GM21447 (cell line): ENCODE results near the gene KDM4F.
A peak's percentile ranks its signal among the peaks of the same experiment; 100 is the strongest.

Experiments used
- ATAC-seq: cut with Tn5 transposase; IDR thresholded peaks from one replicate; pipeline ENCODE4 v1.9.1; 2021; ENCODE audit not compliant: unreplicated experiment

The KDM4F gene

DNA sequence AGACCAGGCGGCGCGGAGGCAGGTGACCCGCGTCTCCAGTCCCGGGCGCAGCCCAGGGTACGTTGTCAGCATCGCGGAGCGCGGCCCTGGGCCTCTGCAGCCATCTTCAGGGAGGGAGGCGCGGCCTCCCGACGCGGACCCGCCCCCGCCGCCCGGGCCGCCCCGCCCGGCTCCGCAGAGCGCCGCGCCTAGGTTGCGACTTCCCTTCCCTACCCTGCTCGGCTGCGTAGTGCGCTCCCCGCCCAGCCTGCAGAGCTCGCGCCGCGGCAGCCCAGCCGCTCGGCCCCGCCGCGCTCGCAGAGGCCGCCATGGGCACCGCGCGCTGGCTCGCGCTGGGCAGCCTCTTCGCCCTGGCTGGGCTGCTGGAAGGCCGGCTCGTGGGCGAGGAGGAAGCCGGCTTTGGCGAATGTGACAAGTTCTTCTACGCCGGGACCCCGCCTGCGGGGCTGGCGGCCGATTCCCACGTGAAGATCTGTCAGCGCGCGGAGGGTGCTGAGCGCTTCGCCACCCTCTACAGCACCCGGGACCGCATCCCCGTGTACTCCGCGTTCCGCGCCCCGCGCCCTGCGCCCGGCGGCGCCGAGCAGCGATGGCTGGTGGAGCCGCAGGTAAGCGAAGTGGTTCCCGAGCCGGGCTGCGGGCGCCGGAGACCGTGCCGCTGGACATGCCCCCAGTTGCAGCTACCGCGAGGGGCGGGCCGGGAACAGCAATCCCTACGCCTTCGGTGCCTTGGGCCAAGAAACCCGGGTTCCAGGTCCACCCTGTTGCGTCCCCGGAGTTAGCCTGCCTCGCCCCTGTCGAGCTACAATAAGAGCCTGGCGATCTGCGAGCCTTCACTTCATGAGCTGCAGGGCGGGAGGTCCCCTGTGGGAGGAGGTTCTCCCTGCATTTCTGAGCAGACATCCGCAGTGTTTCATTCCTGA, 40.7 kb downstream of the KDM4F start, which contains the start of gene ENDOD1:
ENDOD1 (plus strand) TSS at position 227 of the 923 bp plus-strand sequence; CDS start at position 309, 82 bp downstream.
- ATAC-seq: peak; percentile 76

DNA sequence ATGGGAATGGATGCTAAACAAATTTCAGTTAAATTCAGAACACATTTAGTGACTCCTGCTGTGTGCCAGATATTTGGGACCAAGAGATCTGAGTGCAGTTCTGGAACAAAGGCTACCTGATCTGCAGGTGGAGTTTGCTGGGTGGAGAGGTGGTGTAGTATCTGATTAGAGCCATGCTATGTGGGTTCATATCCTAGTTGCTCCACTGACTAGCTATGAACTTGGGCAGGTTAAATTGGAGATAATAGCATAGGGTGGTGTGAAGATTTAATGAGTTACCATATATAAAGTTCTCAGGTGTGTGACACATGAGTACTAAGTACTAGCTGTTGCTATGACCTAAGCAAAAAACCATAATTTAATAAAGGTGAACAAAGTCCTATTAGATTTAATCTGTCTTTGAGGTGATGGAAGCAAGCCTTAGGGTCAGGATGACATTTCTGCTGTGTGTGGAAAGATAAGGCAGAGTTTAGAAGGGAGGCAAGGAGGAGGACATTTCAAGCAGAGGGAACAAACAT, 42.5 kb downstream of the KDM4F start:
- ATAC-seq: no peak

DNA sequence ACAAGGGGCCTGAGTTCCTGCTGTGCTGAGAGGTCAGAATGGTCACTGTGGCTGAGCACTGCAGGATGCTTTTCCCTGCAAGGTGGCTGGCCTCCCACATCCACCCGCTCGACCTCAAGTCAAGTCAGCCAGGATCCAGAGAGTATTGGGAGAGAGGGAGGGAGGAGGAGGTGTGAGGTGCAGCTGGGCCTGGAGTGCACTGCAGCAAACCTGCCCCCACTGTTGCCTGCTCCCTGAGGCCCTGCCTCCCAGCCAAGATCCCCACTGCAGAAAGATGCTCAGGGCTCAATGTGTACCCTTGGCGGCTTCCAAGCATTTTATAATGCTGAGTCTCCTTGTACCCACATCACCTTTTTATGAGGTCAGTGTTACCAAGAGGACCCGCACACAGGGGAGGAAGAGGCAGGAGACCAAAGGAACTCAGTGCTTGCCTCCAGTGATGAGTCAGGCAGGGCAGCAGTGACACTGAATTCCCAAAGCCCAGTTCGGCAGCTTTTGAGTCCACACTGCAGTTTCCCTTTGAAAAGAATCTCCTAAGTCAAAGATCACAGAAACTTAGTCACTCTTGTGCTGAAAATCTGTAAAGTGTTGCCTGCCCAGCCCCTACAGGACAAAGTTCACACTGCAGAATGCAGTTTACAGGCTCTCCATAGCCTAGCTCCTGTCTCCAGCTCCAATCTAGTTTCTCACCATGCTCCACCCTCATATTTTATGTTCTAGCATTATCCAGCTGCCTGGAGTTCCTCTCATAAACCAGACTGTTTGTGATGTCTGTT, 43.5 kb downstream of the KDM4F start:
- no peak for ATAC-seq

DNA sequence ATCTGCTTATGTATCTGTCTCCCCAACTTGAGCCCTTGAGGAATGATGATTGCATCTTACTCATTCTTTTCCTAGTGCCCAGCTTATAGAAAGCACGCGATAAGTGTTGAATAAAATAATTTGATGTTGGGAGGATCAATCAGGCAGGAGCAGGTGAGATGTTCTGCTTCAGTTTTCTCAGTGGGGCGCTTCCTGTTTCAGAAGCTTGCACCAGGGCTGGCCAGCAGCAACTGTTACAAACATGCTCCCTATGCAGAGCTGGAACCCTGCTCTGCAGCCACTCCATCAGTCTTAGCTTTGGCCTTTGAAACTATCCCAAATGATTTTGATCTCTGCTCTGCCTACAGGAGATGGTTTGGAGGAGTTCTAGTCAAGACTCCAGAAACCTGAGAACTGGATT, 44.3 kb downstream of the KDM4F start:
- ATAC-seq: peak; percentile 13

DNA sequence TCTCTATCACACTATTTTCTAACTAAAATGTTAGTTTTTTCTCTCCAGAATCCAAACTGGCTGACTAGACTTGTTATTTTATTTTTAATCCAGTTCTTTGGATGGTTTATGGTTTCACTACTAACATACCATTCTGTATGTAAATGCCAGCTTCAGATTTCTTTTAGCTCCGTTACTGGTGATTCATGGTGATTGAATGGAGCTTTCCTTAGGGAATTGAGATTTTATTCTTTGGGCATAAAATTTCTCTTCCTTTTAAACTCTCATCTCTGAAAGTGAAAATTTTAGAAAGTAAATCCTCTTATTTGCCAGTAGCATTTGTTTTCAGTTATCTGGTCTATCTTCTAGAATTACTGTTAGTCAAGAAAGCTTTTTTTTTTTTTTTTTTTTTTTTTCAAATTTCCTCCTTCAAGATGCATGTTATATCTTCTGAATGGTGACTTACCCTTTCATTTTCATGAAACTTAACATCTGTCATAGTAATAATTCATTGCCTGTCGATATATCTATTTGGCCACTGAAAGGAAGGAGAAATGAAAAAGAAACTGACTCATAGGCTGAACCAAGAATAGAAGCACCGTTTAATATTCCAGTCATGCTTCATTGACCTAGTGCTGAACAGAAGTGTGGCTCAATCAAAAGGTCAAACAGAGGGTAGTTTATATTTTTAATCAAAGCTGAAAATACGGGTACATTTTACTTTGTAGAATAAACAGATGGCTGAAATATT, 46.8 kb downstream of the KDM4F start:
- peak; percentile 82 for ATAC-seq

DNA sequence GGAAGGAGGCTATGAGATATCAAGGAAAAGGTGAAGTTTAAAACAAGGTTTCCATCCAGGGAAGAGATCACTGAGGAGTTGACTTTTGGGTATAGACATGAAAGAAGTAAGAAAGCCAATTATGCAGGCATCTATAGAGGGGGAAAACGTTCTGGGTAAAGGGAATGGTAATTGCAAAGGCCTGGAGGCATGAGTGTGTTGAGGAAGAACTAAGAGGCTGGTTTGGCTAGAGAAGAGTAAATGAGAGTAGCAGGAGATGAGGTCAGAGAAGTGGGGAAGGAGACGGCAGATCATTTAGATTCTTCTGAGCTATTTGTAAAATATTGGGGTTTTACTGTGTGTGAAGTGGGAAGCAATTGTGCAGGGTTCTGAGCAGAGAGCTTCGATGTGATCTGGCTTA, 48.0 kb downstream of the KDM4F start:
- no peak for ATAC-seq

DNA sequence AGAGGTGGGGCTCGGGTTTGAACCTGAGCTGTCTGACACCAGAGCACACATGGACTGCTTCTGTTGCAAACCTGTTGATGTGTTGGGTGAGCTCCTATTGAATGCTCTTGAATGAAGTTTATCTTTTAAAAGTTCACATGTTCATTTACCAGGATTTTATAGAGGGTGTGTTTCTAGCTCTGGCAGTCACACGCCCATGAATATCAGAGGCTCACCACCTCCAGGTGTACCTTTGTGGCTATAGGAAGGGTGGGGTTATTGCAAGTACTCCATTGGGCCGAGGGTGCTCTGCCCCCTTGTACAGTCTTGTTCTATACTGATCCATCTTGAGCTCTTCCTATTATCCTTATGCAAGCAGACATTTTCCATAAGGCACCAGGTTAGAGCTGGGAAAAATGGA, 49.6 kb downstream of the KDM4F start:
- no peak for ATAC-seq

DNA sequence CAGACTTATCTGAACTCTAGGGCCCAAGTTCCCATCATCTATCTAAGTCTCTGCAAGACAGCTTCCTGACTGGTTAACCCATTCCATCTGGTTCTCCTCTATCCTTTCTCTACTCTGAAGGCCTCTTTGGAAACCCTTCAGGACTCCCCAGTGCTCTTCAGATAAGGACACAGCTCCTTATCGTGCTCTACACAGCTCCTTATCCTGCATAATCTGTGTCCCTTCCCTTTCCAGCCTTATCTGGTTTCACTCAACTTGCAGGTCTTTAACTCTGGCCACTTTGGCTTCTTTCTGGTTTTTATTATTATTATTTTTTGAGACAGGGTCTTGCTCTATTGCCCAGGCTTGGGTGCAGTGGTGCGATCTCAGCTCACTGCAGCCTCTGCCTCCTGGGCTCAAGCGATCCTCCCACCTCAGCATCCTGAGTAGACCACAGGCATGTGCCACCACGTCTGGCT, 51.0 kb downstream of the KDM4F start:
- no peak for ATAC-seq
